A673 (cell line): ENCODE measurements around the gene PHACTR2. TPM values are rescaled to one million over a fixed set of nuclear protein-coding genes. Genes with fewer than 3 reads are reported as not detected.

Experiments used
- BruUV-seq: library from RNA; stranded (reverse); fragments of 400-500 nt; replicated peaks from 2 replicates; lab custom pipeline; 2021; lab: Mats Ljungman, UMichigan
- CTCF ChIA-PET: fragments of 300-600 bp; sonication (Branson Sonifier 250); formaldehyde crosslinking; loops from one replicate; lab custom pipeline; 2022; ENCODE audit warnings: antibody characterized with exemption; lab: Charles Lee
- POLR2A ChIA-PET: fragments of 300-600 bp; sonication (Branson Sonifier 250); formaldehyde crosslinking; loops from one replicate; lab custom pipeline; 2022; ENCODE audit warnings: antibody characterized with exemption; ENCODE audit not compliant: low non-redundant PET; lab: Charles Lee
- DNase-seq: peaks from one replicate; pipeline ENCODE4 v3.0.0-alpha.2; 2015; ENCODE audit warnings: low spot score
- H3K27ac ChIP-seq: fragments of 200-600 bp; sonication (generic); 2 replicates; pipeline ENCODE4 v1.5.1; 2016; ENCODE audit warnings: mixed run types, low read depth, mild to moderate bottlenecking, mixed read lengths, antibody characterized with exemption, low read length; ENCODE audit not compliant: poor library complexity, severe bottlenecking
- H3K27me3 ChIP-seq: fragments of 200-600 bp; sonication (generic); replicated peaks from 2 replicates; pipeline ENCODE4 v1.6.1; 2017; ENCODE audit warnings: mixed run types, low read depth, mild to moderate bottlenecking, mixed read lengths, antibody characterized with exemption, low read length; ENCODE audit not compliant: insufficient read depth, poor library complexity
- H3K36me3 ChIP-seq: fragments of 200-600 bp; sonication (generic); 2 replicates; pipeline ENCODE4 v1.6.1; 2016; ENCODE audit warnings: mixed run types, mild to moderate bottlenecking, mixed read lengths, antibody characterized with exemption, low read length; ENCODE audit not compliant: insufficient read depth, poor library complexity, severe bottlenecking
- H3K4me1 ChIP-seq: fragments of 200-600 bp; sonication (generic); 2 replicates; pipeline ENCODE4 v1.6.1; 2017; ENCODE audit warnings: mixed run types, mild to moderate bottlenecking, mixed read lengths, antibody characterized with exemption, low read length; ENCODE audit not compliant: insufficient read depth, poor library complexity, severe bottlenecking
- H3K4me3 ChIP-seq: fragments of 200-600 bp; sonication (generic); 2 replicates; pipeline ENCODE4 v1.5.1; 2016; ENCODE audit warnings: low read depth, mixed run types, mild to moderate bottlenecking, mixed read lengths, low read length; ENCODE audit not compliant: poor library complexity, severe bottlenecking
- H3K9me3 ChIP-seq: fragments of 200-600 bp; sonication (generic); 2 replicates; pipeline ENCODE4 v1.6.1; 2016; ENCODE audit warnings: mixed run types, low read depth, mild to moderate bottlenecking, mixed read lengths, antibody characterized with exemption, low read length; ENCODE audit not compliant: poor library complexity, severe bottlenecking
- CTCF ChIP-seq: fragments of 300-800, 200-600 bp; sonication (generic); conservative IDR thresholded peaks from 2 replicates; pipeline ENCODE4 v1.5.1; 2017; ENCODE audit warnings: low read depth, mild to moderate bottlenecking, antibody characterized with exemption, low read length, moderate library complexity, mixed read lengths
- EZH2 ChIP-seq: fragments of 200-600 bp; sonication (generic); IDR thresholded peaks from 2 replicates; pipeline ENCODE4 v1.6.1; 2017; ENCODE audit warnings: borderline replicate concordance, low read depth, mild to moderate bottlenecking, mixed read lengths, antibody characterized with exemption, low read length; ENCODE audit not compliant: poor library complexity, severe bottlenecking
- intact Hi-C: fragments of 100-400 bp; cut with micrococcal nuclease; formaldehyde crosslinking; loops from one replicate; pipeline ENCODE4 v1.10.0; 2022; ENCODE audit not compliant: unreplicated experiment
- total RNA-seq: library from RNA; stranded (reverse); gene quantifications from 2 replicates; pipeline ENCODE4 v1.2.3, GENCODE V29; 2021

The PHACTR2 gene
- total RNA-seq, 1 experiment from 2014 or later: 2.4 TPM

DNA sequence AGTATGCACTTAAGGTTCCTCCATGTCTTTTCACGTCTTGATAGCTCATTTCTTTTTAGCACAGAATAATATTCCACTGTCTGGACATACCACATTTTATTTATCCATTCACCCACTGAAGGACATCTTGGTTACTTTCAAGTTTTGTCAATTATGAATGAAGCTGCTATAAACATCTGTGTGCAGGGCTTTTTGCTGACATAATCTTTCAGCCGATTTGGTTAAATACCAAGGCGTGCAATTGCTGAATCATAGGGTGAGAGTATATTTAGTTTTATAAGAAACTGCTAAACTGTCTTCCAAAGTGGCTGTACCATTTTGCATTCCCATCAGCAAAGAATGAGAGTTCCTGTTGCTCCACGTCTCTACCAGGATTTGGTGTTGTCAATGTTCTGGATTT, 44.9 kb upstream of the PHACTR2 start:
- DNase-seq: no peak
- Histone ChIP-seq H3K9me3 (no peaks in the 10 kb centered on the region), H3K4me3 (no peak overlapping the region), H3K36me3 (no peaks in the 10 kb centered on the region), H3K4me1 (no peaks in the 10 kb centered on the region), H3K27ac (no peak overlapping the region), H3K27me3 (no peaks in the 10 kb centered on the region)
- intact Hi-C loops: no loop called here
- POLR2A ChIA-PET: no interaction called here
- CTCF ChIA-PET: no interaction called here
- TF ChIP-seq EZH2 (no peak), CTCF (no peak)
- BruUV-seq: no TSS peak

- H3K27ac ChIP-seq: no peak overlapping the region
- ChIA-PET CTCF (no interaction called here), POLR2A (no interaction called here)
- H3K4me1 ChIP-seq: no peaks in the 10 kb centered on the region
- no peak for DNase-seq
- H3K9me3 ChIP-seq: no peaks in the 10 kb centered on the region
- H3K4me3 ChIP-seq: no peak overlapping the region
- intact Hi-C loops: no loop called here
- TF ChIP-seq EZH2: no peak
- no peak for TF ChIP-seq CTCF
- BruUV-seq: no TSS peak
- no peaks in the 10 kb centered on the region for H3K36me3 ChIP-seq
- no peaks in the 10 kb centered on the region for H3K27me3 ChIP-seq
Observed at GRCh38 chr6:143634486-143634885, 43.3 kb upstream of the PHACTR2 start.

- DNase-seq: no peak
- intact Hi-C loops: no loop called here
- no peaks in the 10 kb centered on the region for H3K36me3 ChIP-seq
- H3K4me1 ChIP-seq: no peaks in the 10 kb centered on the region
- H3K4me3 ChIP-seq: no peak overlapping the region
- no TSS peak for BruUV-seq
- no peaks in the 10 kb centered on the region for H3K9me3 ChIP-seq
- no peaks in the 10 kb centered on the region for H3K27me3 ChIP-seq
- TF ChIP-seq EZH2 (no peak), CTCF (no peak)
- CTCF ChIA-PET: no interaction called here
- POLR2A ChIA-PET: no interaction called here
- no peak overlapping the region for H3K27ac ChIP-seq
Observed at GRCh38 chr6:143637691-143638090, 40.1 kb upstream of the PHACTR2 start.
